Neural cell (in vitro differentiated cells): ENCODE results near the gene DACH1. TPM values are rescaled to one million over a fixed set of nuclear protein-coding genes. Genes with fewer than 3 reads are reported as not detected.

ENCODE experiments used
- H2AFZ ChIP-seq: fragments of 200-600, 300-800 bp; sonication (generic), shearing (Covaris generic); 2 replicates; pipeline ENCODE4 v1.6.0; 2014; ENCODE audit warnings: low read depth, mild to moderate bottlenecking, antibody characterized with exemption, low read length, moderate library complexity
- H3F3A ChIP-seq: fragments of 200-600 bp; shearing (Covaris generic); 2 replicates; pipeline ENCODE4 v1.6.1; 2016; ENCODE audit warnings: mild to moderate bottlenecking, moderate library complexity, mixed read lengths, antibody characterized with exemption, low read length; ENCODE audit not compliant: insufficient read depth, poor library complexity, severe bottlenecking
- H3K27ac ChIP-seq: fragments of 200-600, 300-800 bp; sonication (generic), shearing (Covaris generic); 2 replicates; pipeline ENCODE4 v1.5.1; 2014; ENCODE audit warnings: mild to moderate bottlenecking, low read length, moderate library complexity
- H3K27me3 ChIP-seq: fragments of 300-800, 200-600 bp; sonication (generic), shearing (Covaris generic); 2 replicates; pipeline ENCODE4 v1.6.0; 2014; ENCODE audit warnings: mild to moderate bottlenecking, low read depth, low read length, moderate library complexity; ENCODE audit not compliant: insufficient read depth
- H3K36me3 ChIP-seq: fragments of 300-800, 200-600 bp; sonication (generic), shearing (Covaris generic); 2 replicates; pipeline ENCODE4 v1.5.1; 2014; ENCODE audit warnings: mild to moderate bottlenecking, antibody characterized with exemption, low read length, moderate library complexity; ENCODE audit not compliant: insufficient read depth
- H3K4me2 ChIP-seq: fragments of 300-800, 200-600 bp; sonication (generic), shearing (Covaris generic); 2 replicates; pipeline ENCODE4 v1.6.0; 2014; ENCODE audit warnings: mild to moderate bottlenecking, low read length
- H3K4me3 ChIP-seq: fragments of 300-800, 200-600 bp; sonication (generic), shearing (Covaris generic); 2 replicates; pipeline ENCODE4 v1.5.1; 2014; ENCODE audit warnings: mild to moderate bottlenecking, low read length, moderate library complexity
- H3K79me2 ChIP-seq: fragments of 200-600 bp; shearing (Covaris generic); replicated peaks from 2 replicates; pipeline ENCODE4 v1.6.0; 2014; ENCODE audit warnings: mild to moderate bottlenecking, low read length, moderate library complexity; ENCODE audit not compliant: insufficient read depth
- H3K9ac ChIP-seq: fragments of 300-800, 200-600 bp; sonication (generic), shearing (Covaris generic); 2 replicates; pipeline ENCODE4 v1.6.1; 2016; ENCODE audit warnings: mild to moderate bottlenecking, low read length, mixed read lengths
- H3K9me2 ChIP-seq: fragments of 200-600 bp; shearing (Covaris generic); 2 replicates; pipeline ENCODE4 v1.6.1; 2016; ENCODE audit warnings: mild to moderate bottlenecking, low read length, mixed read lengths; ENCODE audit not compliant: insufficient read depth
- H3K9me3 ChIP-seq: fragments of 200-600, 300-800 bp; sonication (generic), shearing (Covaris generic); 2 replicates; pipeline ENCODE4 v1.6.1; 2016; ENCODE audit warnings: mild to moderate bottlenecking, mixed run types, low read length, moderate library complexity, mixed read lengths
- H4K20me1 ChIP-seq: fragments of 200-600 bp; shearing (Covaris generic); 2 replicates; pipeline ENCODE4 v1.6.1; 2016; ENCODE audit warnings: mild to moderate bottlenecking, mixed run types; ENCODE audit not compliant: insufficient read depth
- EP300 ChIP-seq: fragments of 450-650 bp; conservative IDR thresholded peaks from 2 replicates; pipeline ENCODE4 v1.6.1; 2014; ENCODE audit warnings: antibody characterized with exemption, mild to moderate bottlenecking, moderate library complexity; ENCODE audit not compliant: poor library complexity, severe bottlenecking
- EZH2 ChIP-seq: fragments of 200-600, 300-800 bp; shearing (Covaris generic), sonication (generic); IDR thresholded peaks from 2 replicates; pipeline ENCODE4 v1.6.1; 2014; ENCODE audit warnings: antibody characterized with exemption, low read length, borderline replicate concordance, mild to moderate bottlenecking; ENCODE audit not compliant: insufficient read depth, poor library complexity, severe bottlenecking
- MXI1 ChIP-seq: fragments of 450-650 bp; conservative IDR thresholded peaks from 2 replicates; pipeline ENCODE4 v1.6.1; 2014; ENCODE audit warnings: antibody characterized with exemption, mild to moderate bottlenecking; ENCODE audit not compliant: poor library complexity, severe bottlenecking
- POLR2AphosphoS5 ChIP-seq: IDR thresholded peaks from 2 replicates; pipeline ENCODE4 v1.6.1; 2012
- RAD21 ChIP-seq: fragments of 450-650 bp; conservative IDR thresholded peaks from 2 replicates; pipeline ENCODE4 v1.6.1; 2014; ENCODE audit warnings: antibody characterized with exemption, mild to moderate bottlenecking, moderate library complexity
- SMC3 ChIP-seq: fragments of 450-650 bp; conservative IDR thresholded peaks from 2 replicates; pipeline ENCODE4 v1.6.1; 2014; ENCODE audit warnings: antibody characterized with exemption, mild to moderate bottlenecking, moderate library complexity; ENCODE audit not compliant: poor library complexity
- TAF1 ChIP-seq: IDR thresholded peaks from 2 replicates; pipeline ENCODE4 v1.6.1; 2012; ENCODE audit warnings: low read depth
- polyA plus RNA-seq: library from polyadenylated mRNA; depleted of rRNA; stranded (reverse); fragments of >200 nt; gene quantifications from 2 replicates; pipeline ENCODE4 v1.2.3, GENCODE V29; 2014
- TF ChIP-seq, protein P1 (sequence below): IDR thresholded peaks from 2 replicates; pipeline ENCODE4 v1.6.1; 2012; ENCODE audit warnings: borderline replicate concordance
- TF ChIP-seq, protein P2 (sequence below): fragments of 450-650 bp; IDR thresholded peaks from 2 replicates; pipeline ENCODE4 v1.5.1; 2014; ENCODE audit warnings: antibody characterized with exemption, mild to moderate bottlenecking, moderate library complexity; ENCODE audit not compliant: poor library complexity, severe bottlenecking

DACH1 gene
- polyA plus RNA-seq, 1 donor from 2014 or later, result 20.0 TPM

DNA sequence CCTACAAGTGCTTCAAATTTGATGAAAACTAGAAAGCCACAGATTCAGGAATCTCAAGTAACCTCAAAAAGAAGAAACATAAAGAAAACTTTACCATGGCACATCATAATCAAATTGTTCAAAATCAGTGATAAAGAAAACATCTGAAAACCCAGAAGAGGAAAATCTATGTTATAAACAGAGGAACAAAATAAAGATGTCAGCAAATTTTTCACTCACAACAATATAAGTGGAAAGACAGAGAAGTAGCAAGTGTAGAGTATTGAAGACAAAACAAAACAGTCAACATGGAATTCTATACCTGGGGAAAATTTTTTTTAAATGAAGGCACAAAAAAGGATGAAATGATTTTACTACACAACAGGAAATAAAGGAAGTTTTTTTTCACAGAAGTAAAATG, 470.9 kb downstream of the DACH1 start:
- Histone ChIP-seq H3K4me2 (no peak overlapping the region), H3K79me2 (no peaks in the 10 kb centered on the region), H3K9ac (no peak overlapping the region), H3K27me3 (no peaks in the 10 kb centered on the region), H3K36me3 (no peaks in the 10 kb centered on the region), H2AFZ (no peak overlapping the region), H3K27ac (no peak overlapping the region), H3K4me3 (no peak overlapping the region), H3F3A (no peaks in the 10 kb centered on the region), H4K20me1 (no peaks in the 10 kb centered on the region), H3K9me3 (no peaks in the 10 kb centered on the region), H3K9me2 (no peaks in the 10 kb centered on the region)
- TF ChIP-seq SMC3, result no peak
- no peak for TF ChIP-seq RAD21
- TF ChIP-seq, protein P1, sequence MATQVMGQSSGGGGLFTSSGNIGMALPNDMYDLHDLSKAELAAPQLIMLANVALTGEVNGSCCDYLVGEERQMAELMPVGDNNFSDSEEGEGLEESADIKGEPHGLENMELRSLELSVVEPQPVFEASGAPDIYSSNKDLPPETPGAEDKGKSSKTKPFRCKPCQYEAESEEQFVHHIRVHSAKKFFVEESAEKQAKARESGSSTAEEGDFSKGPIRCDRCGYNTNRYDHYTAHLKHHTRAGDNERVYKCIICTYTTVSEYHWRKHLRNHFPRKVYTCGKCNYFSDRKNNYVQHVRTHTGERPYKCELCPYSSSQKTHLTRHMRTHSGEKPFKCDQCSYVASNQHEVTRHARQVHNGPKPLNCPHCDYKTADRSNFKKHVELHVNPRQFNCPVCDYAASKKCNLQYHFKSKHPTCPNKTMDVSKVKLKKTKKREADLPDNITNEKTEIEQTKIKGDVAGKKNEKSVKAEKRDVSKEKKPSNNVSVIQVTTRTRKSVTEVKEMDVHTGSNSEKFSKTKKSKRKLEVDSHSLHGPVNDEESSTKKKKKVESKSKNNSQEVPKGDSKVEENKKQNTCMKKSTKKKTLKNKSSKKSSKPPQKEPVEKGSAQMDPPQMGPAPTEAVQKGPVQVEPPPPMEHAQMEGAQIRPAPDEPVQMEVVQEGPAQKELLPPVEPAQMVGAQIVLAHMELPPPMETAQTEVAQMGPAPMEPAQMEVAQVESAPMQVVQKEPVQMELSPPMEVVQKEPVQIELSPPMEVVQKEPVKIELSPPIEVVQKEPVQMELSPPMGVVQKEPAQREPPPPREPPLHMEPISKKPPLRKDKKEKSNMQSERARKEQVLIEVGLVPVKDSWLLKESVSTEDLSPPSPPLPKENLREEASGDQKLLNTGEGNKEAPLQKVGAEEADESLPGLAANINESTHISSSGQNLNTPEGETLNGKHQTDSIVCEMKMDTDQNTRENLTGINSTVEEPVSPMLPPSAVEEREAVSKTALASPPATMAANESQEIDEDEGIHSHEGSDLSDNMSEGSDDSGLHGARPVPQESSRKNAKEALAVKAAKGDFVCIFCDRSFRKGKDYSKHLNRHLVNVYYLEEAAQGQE, result no peak
- no peak for TF ChIP-seq EZH2

DNA sequence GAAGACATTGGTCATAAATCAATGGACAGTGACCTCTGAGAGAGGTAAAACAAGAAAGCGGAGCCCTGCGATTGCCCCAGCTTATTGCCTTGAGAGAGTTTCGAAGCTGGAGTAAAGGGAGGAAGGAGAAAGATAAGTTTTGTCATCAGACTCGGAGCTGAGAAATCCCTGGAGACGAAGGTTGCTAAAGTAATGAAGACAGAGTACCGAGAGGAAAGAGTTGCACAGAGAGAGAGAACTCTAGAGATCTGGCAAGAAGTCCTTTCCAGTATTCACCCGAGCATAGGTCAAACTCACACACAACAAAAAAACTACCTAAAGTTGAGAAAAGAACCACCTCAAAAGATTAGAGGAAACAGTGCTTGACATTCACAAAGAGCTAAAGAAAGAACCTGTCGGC, 472.0 kb downstream of the DACH1 start:
- H3K36me3 ChIP-seq, result no peaks in the 10 kb centered on the region
- H3K9me2 ChIP-seq, result no peaks in the 10 kb centered on the region
- H3K4me3 ChIP-seq, result no peak overlapping the region
- no peak overlapping the region for H3K4me2 ChIP-seq
- no peak overlapping the region for H2AFZ ChIP-seq
- no peak overlapping the region for H3K9ac ChIP-seq
- H3K27ac ChIP-seq, result no peak overlapping the region
- no peaks in the 10 kb centered on the region for H3K27me3 ChIP-seq
- TF ChIP-seq SMC3 (no peak), TAF1 (no peak), EZH2 (no peak), RAD21 (no peak), POLR2AphosphoS5 (no peak), EP300 (no peak), MXI1 (no peak)
- TF ChIP-seq, protein P1, result no peak
- TF ChIP-seq, protein P2, sequence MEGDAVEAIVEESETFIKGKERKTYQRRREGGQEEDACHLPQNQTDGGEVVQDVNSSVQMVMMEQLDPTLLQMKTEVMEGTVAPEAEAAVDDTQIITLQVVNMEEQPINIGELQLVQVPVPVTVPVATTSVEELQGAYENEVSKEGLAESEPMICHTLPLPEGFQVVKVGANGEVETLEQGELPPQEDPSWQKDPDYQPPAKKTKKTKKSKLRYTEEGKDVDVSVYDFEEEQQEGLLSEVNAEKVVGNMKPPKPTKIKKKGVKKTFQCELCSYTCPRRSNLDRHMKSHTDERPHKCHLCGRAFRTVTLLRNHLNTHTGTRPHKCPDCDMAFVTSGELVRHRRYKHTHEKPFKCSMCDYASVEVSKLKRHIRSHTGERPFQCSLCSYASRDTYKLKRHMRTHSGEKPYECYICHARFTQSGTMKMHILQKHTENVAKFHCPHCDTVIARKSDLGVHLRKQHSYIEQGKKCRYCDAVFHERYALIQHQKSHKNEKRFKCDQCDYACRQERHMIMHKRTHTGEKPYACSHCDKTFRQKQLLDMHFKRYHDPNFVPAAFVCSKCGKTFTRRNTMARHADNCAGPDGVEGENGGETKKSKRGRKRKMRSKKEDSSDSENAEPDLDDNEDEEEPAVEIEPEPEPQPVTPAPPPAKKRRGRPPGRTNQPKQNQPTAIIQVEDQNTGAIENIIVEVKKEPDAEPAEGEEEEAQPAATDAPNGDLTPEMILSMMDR, result no peak
- H4K20me1 ChIP-seq, result no peaks in the 10 kb centered on the region
- H3F3A ChIP-seq, result no peaks in the 10 kb centered on the region
- H3K9me3 ChIP-seq, result no peaks in the 10 kb centered on the region
- H3K79me2 ChIP-seq, result no peaks in the 10 kb centered on the region
